GM21390 (cell line): ENCODE results near the gene PRH1.

Source experiments
- ATAC-seq: cut with Tn5 transposase; IDR thresholded peaks from one replicate; pipeline ENCODE4 v1.9.1; 2021; ENCODE audit not compliant: unreplicated experiment

PRH1 gene

GRCh38 chr12:10884086-10884725 is at the start of gene PRH1:
TSS of gene PRH1 (minus strand) at chr12:10884255. CDS start at chr12:10884217, 38 bp downstream.
- ATAC-seq = no peak

- ATAC-seq = no peak
Observed at GRCh38 chr12:10928746-10929286, 44.8 kb upstream of the PRH1 start, which contains the start of gene PRH2. TSS of gene PRH2 (plus strand) at chr12:10929236. CDS start at chr12:10929274, 38 bp downstream.

GRCh38 chr12:10926269-10926668 is 42.2 kb upstream of the PRH1 start:
- ATAC-seq = no peak

GRCh38 chr12:10919809-10920208 is 35.8 kb upstream of the PRH1 start:
- ATAC-seq = no peak

- no peak for ATAC-seq
Observed at GRCh38 chr12:10910380-10910779, 26.3 kb upstream of the PRH1 start.

GRCh38 chr12:10909462-10909861 is 25.4 kb upstream of the PRH1 start, which contains the start of gene TAS2R13:
TSS of gene TAS2R13 (minus strand) at chr12:10909562. CDS start at chr12:10909298, 264 bp downstream.
- ATAC-seq = no peak

- no peak for ATAC-seq
Observed at GRCh38 chr12:10904686-10905085, 20.6 kb upstream of the PRH1 start.

GRCh38 chr12:10901427-10901826 is 17.4 kb upstream of the PRH1 start:
- ATAC-seq = no peak

GRCh38 chr12:10900972-10901371 is 16.9 kb upstream of the PRH1 start:
- ATAC-seq = no peak

- ATAC-seq = no peak
Observed at GRCh38 chr12:10900530-10900929, 16.5 kb upstream of the PRH1 start.

- ATAC-seq = no peak
Observed at GRCh38 chr12:10896854-10897253, 12.8 kb upstream of the PRH1 start.

- ATAC-seq = no peak
Observed at GRCh38 chr12:10891937-10892336, 7.9 kb upstream of the PRH1 start.

GRCh38 chr12:10889226-10889625 is 5.2 kb upstream of the PRH1 start:
- ATAC-seq = no peak

GRCh38 chr12:10873378-10873777 is 10.7 kb downstream of the PRH1 start:
- ATAC-seq = no peak

GRCh38 chr12:10867381-10867780 is 16.7 kb downstream of the PRH1 start:
- ATAC-seq = no peak

- no peak for ATAC-seq
Observed at GRCh38 chr12:10863512-10864218, 20.4 kb downstream of the PRH1 start.

- ATAC-seq = no peak
Observed at GRCh38 chr12:10861366-10861765, 22.7 kb downstream of the PRH1 start.

- ATAC-seq = no peak
Observed at GRCh38 chr12:10855807-10856206, 28.2 kb downstream of the PRH1 start.

GRCh38 chr12:10853776-10854175 is 30.3 kb downstream of the PRH1 start:
- ATAC-seq = no peak

GRCh38 chr12:10851243-10851858 is 32.7 kb downstream of the PRH1 start:
- ATAC-seq = no peak

- ATAC-seq = no peak
Observed at GRCh38 chr12:10849425-10849878, 34.6 kb downstream of the PRH1 start, which contains the start of gene PRR4. TSS of gene PRR4 (minus strand) at chr12:10849475. CDS start at chr12:10849437, 38 bp downstream.
